Type B pancreatic cell (in vitro differentiated cells): Measurements from ENCODE around the gene AKTIP. TPM values are rescaled to one million over a fixed set of nuclear protein-coding genes. Genes with fewer than 3 reads are reported as not detected.
"Not testable (repeated sequence)": the region's sequence is repeated elsewhere in the genome, so short reads cannot be mapped to it uniquely, and the experiment has no call there.

Source experiments
- DNase-seq: peaks from one replicate; pipeline ENCODE4 v3.0.0; 2021; ENCODE audit warnings: mixed read lengths; ENCODE audit not compliant: unreplicated experiment; ENCODE audit errors: extremely low spot score
- H3K27ac Mint-ChIP-seq: 2 replicates; pipeline ENCODE4 v1.8.0; 2021; ENCODE audit warnings: mild to moderate bottlenecking, mixed read lengths
- H3K27me3 Mint-ChIP-seq: 2 replicates; pipeline ENCODE4 v1.8.0; 2021; ENCODE audit warnings: mixed read lengths
- H3K36me3 Mint-ChIP-seq: 2 replicates; pipeline ENCODE4 v1.8.0; 2021; ENCODE audit warnings: mixed read lengths
- H3K4me1 Mint-ChIP-seq: one replicate; pipeline ENCODE4 v1.8.0; 2021; ENCODE audit warnings: mixed read lengths; ENCODE audit not compliant: unreplicated experiment
- H3K4me3 Mint-ChIP-seq: 2 replicates; pipeline ENCODE4 v1.8.0; 2021; ENCODE audit warnings: mild to moderate bottlenecking, mixed read lengths
- H3K9me3 Mint-ChIP-seq: 2 replicates; pipeline ENCODE4 v1.8.0; 2021; ENCODE audit warnings: mixed read lengths
- CTCF ChIP-seq: fragments of 200-600 bp; sonication (generic); conservative IDR thresholded peaks from 2 replicates; pipeline ENCODE4 v1.5.0; 2021; ENCODE audit warnings: antibody characterized with exemption, mild to moderate bottlenecking
- total RNA-seq: library from RNA; stranded (reverse); gene quantifications from 2 replicates; pipeline ENCODE4 v1.2.1, GENCODE V29; 2021; ENCODE audit warnings: low replicate concordance

Gene AKTIP
- total RNA-seq, 1 donor from 2014 or later: 35.4 TPM

GRCh38 chr16:53541326-53541725 is 38.3 kb upstream of the AKTIP start:
- Mint-ChIP-seq H3K4me3 (no peak overlapping the region), H3K27ac (no peak overlapping the region), H3K27me3 (peaks cover 7% of the 10 kb centered on the region), H3K36me3 (no peaks in the 10 kb centered on the region), H3K4me1 (no peaks in the 10 kb centered on the region), H3K9me3 (no peaks in the 10 kb centered on the region)
- TF ChIP-seq CTCF: no peak
- DNase-seq: no peak

- not testable (repeated sequence) for H3K9me3 Mint-ChIP-seq, H3K4me3 Mint-ChIP-seq, H3K4me1 Mint-ChIP-seq, H3K36me3 Mint-ChIP-seq, H3K27me3 Mint-ChIP-seq, DNase-seq, H3K27ac Mint-ChIP-seq
Observed at GRCh38 chr16:53539759-53540718, 37.0 kb upstream of the AKTIP start.

- not testable (repeated sequence) for H3K4me1 Mint-ChIP-seq, H3K27ac Mint-ChIP-seq, H3K27me3 Mint-ChIP-seq, H3K36me3 Mint-ChIP-seq, H3K4me3 Mint-ChIP-seq, H3K9me3 Mint-ChIP-seq, DNase-seq
Observed at GRCh38 chr16:53539346-53539745, 36.3 kb upstream of the AKTIP start.

- no peak for DNase-seq
- no peak overlapping the region for H3K27ac Mint-ChIP-seq
- no peaks in the 10 kb centered on the region for H3K36me3 Mint-ChIP-seq
- H3K27me3 Mint-ChIP-seq: no peaks in the 10 kb centered on the region
- H3K9me3 Mint-ChIP-seq: no peaks in the 10 kb centered on the region
- no peaks in the 10 kb centered on the region for H3K4me1 Mint-ChIP-seq
- no peak overlapping the region for H3K4me3 Mint-ChIP-seq
- TF ChIP-seq CTCF: no peak
Observed at GRCh38 chr16:53537626-53538025, 34.6 kb upstream of the AKTIP start.

- DNase-seq: no peak
- H3K9me3 Mint-ChIP-seq: no peaks in the 10 kb centered on the region
- H3K36me3 Mint-ChIP-seq: no peaks in the 10 kb centered on the region
- no peaks in the 10 kb centered on the region for H3K27me3 Mint-ChIP-seq
- no peak overlapping the region for H3K27ac Mint-ChIP-seq
- H3K4me3 Mint-ChIP-seq: no peak overlapping the region
- peaks cover 5% of the 10 kb centered on the region for H3K4me1 Mint-ChIP-seq
- TF ChIP-seq CTCF: no peak
Observed at GRCh38 chr16:53534206-53534605, 31.2 kb upstream of the AKTIP start.

GRCh38 chr16:53530741-53531140 is 27.7 kb upstream of the AKTIP start:
- Mint-ChIP-seq H3K9me3 (no peaks in the 10 kb centered on the region), H3K27me3 (no peaks in the 10 kb centered on the region), H3K27ac (no peak overlapping the region), H3K4me3 (no peak overlapping the region), H3K4me1 (peaks cover 5% of the 10 kb centered on the region), H3K36me3 (no peaks in the 10 kb centered on the region)
- no peak for TF ChIP-seq CTCF
- DNase-seq: no peak
